HG02970 (cell line): Measurements from ENCODE around the gene C3orf22.

Source experiments
- ATAC-seq: cut with Tn5 transposase; IDR thresholded peaks from one replicate; pipeline ENCODE4 v1.9.1; 2021; ENCODE audit warnings: mild to moderate bottlenecking, moderate library complexity, moderate number of reproducible peaks; ENCODE audit not compliant: unreplicated experiment, low FRiP score

Gene C3orf22

GRCh38 chr3:126516152-126516935 lies 42.4 kb downstream of the C3orf22 start:
- no peak for ATAC-seq

GRCh38 chr3:126515066-126515706 lies 43.5 kb downstream of the C3orf22 start:
- ATAC-seq = no peak

DNA sequence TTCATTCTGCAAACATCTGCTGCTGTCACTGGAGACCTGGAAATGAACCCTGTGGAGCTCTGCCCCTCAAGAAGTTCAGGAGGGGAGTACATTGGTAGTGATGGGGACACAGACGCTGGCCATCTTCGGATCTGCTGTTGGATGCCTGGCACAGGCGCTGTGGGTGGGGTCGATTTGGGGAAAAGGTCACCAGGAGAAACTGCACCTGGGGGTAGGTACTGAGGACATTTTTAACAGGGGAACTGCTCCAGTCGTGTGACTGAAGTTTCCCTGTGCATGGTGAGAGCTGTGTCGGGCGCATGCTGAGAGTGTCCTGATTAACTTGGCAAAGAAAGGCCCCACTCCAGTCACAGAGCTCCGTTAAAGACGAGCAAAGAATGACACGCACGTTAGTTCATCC lies 44.6 kb downstream of the C3orf22 start:
- no peak for ATAC-seq

DNA sequence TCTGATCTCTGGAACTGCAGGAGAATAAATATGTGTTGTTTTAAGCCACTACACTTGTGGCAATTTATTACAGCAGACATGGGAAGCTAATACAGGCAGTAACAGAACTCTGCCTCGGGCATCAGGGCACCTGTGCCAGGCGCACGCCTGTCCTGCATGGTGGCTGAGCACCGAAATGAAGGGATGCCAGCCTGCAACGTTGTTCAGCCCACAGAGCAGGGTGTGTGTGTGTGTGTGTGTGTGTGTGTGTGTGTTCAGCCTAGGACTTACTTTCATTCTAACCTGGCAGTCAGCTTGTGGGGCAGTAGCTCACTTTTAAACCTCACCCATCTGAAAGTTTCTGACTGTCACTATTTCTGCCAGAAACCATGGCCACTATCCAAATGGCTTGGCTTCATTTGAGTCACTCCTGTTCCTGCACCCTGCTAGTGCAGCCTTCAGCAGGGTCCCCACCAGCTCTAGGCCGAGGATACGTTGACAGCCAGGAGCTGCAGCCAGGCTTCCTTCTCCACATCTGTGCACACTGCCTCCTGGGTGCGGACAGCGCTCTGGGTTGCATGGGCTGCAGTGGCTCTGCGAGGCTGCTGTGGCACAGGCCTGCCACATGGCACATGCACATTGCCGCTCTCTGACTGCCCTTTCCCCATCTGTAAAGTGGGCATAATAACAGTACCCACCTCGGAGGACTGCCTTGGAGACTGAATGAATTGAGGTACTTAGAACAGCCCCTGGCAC lies 45.6 kb downstream of the C3orf22 start:
- no peak for ATAC-seq

GRCh38 chr3:126512026-126512425 lies 46.7 kb downstream of the C3orf22 start:
- ATAC-seq = no peak

DNA sequence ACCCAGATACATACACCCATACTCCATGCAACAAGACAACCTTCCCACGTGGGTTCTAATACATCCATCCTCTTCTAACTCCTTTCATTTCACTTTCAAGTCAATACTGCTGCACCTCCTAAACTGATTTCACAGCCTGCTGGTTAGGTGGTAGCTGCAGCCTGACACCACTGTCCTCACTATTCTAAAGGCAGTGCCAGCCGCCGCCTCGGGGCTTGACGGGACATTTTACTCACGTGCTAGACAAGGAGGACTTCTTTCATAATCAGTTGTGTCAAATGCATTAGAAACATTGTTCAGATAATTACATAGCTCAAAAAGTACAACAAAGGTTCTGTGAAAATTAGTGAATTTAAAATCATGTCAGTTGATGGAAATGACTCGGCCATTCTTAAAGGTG lies 47.4 kb downstream of the C3orf22 start:
- no peak for ATAC-seq

DNA sequence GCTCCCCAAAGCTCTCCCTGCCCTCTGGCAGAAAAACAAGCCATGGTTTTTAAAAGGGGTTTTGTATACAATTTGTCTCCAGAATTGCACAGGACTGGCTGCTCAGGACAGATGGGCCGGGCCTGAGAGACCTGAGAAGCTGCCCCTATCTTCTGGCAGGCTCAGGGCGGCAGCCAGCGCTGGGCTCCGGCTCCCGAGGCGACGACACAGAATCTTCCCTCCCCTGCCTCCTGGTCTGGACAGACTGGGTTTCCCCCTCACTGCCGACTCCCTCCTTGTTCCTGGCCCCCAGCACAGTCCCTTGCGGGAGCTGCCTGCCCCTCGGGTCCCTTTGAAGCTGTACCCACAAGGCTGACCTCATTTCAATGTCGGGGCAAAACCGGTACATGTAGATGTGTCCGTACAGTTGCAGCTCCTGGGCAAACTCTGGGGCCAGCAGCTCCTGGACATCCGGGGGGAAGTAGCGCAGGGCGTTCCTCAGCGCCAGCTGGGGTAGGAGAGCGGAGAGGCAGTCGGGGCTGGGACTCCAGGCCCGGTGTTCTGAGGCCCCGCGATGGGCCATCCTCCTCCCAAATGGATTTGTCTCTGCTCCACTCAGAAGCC lies 48.3 kb downstream of the C3orf22 start:
- no peak for ATAC-seq

- no peak for ATAC-seq
Measured at GRCh38 chr3:126509597-126510307, 49.0 kb downstream of the C3orf22 start.

GRCh38 chr3:126508564-126508964 lies 50.2 kb downstream of the C3orf22 start:
- ATAC-seq = no peak

DNA sequence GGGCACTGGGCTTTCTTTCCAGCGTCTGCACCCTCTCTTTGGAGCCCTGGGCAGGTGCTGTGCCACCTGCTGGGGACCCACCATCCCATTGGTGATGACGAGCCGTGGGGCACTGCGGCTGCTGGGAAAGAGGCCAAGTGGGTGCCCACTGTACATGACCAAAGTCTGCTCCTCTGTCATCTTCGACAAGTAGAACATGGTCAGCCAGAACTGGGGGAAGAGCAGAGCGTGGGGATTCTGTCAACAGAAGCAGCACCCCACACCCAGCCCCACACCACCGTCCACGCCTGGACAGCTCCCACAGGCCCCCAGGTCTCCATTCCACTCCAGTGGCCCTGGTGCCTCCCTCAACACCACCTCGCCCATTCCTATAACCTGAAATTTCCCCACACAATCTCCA lies 50.8 kb downstream of the C3orf22 start:
- no peak for ATAC-seq

DNA sequence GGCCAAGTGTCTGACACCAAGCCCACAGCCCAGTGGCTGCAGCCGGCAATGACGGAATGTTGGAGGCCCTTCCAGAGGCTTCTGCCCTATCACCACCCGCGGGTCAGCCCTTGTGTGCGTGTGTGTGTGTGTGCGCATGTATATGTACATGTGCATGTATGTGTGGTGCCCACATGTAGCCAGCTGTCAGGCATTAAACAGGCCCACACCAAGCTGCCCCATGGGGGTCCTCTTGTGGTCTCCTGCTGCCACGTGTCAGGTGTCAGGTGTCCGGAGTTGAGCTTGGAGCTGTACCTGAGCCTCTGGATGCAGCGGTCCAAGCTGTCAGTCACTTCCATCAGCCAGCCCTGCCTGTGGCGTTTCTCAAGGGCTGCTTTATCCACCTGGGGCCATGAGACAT lies 55.0 kb downstream of the C3orf22 start:
- no peak for ATAC-seq

DNA sequence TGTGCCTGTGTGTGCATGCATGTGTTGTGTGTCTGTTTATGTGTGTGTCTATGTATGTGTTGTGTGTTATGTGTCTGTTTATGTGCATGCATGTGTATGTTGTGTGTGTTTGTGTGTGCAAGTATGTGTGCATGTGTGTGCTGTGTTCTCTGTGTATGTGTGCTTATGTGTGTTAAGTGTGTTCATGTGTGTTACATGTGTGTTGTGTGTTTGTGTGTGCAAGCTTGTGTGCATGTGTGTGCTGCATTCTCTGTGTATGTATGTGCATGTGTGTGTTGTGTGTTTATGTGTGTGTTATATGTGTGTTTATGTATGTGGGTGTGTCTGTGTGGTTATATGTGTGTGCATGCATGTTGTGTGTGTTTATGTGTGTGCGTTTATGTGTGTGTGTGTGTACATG lies 56.1 kb downstream of the C3orf22 start:
- ATAC-seq = no peak

- no peak for ATAC-seq
Measured at GRCh38 chr3:126501736-126502135, 57.0 kb downstream of the C3orf22 start.

DNA sequence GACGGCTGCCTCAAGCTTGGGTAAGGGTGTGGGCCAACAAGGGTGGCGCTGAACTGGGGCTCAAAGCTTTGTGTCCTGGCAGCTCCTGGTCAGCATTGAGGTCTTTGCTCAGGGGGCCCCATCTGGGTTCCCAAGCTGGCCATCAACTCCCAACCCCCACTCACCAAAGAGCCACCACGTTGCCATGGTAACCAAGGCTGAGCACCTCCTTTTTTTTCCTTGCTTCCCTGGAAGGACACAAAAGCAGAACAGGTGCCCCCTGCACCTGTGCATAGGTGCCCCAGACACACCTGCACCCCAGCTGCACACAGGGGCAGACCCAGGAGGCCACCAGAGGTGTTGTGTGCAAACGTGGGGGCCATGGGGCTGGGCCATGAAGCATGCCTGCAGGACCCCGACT lies 57.7 kb downstream of the C3orf22 start:
- ATAC-seq = no peak

DNA sequence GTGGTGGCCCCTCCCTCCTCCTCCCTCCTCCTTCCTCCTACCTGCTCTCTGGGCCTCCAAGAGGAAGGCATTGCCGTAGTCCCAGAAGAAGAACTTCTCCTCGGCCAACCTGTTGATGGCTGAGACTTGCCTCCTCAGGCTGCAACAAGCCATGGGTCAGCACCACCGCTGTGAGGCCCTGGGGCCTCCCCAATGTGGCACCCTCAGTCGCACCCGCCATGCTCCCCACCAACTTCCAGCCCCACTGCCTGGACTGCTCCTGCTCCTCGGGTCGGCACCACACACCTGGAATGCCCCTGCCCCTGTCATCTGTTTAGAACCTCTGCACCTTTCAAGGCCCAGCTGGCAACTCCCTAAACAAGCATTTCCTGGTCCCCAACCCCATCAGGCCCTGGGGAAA lies 58.7 kb downstream of the C3orf22 start:
- no peak for ATAC-seq
